OCI-LY3 (cell line): Measurements from ENCODE around the gene CREB3L1.

Source experiments
- H2AFZ ChIP-seq: fragments of 200-600, 300-600 bp; shearing (Covaris generic); 2 replicates; pipeline ENCODE4 v1.6.0; 2014; ENCODE audit warnings: antibody characterized with exemption, low read depth, low read length
- H3K27ac ChIP-seq: fragments of 200-600, 300-600 bp; sonication (generic); 2 replicates; pipeline ENCODE4 v1.5.1; 2014; ENCODE audit warnings: mild to moderate bottlenecking, low read length, moderate library complexity, mixed read lengths
- H3K27me3 ChIP-seq: fragments of 200-600, 300-600 bp; sonication (generic); 2 replicates; pipeline ENCODE4 v1.6.1; 2014; ENCODE audit warnings: low read depth, low read length, mixed read lengths
- H3K36me3 ChIP-seq: fragments of 200-600, 300-600 bp; sonication (generic); replicated peaks from 2 replicates; pipeline ENCODE3; 2014; ENCODE audit warnings: low read depth, low read length, mixed read lengths
- H3K4me1 ChIP-seq: fragments of 300-600, 200-600 bp; sonication (generic); 2 replicates; pipeline ENCODE4 v1.6.1; 2014; ENCODE audit warnings: low read length, mixed read lengths
- H3K4me2 ChIP-seq: fragments of 200-600, 300-600 bp; sonication (generic); 2 replicates; pipeline ENCODE4 v1.6.1; 2014; ENCODE audit warnings: low read length, mixed read lengths
- H3K4me3 ChIP-seq: fragments of 300-600, 200-600 bp; sonication (generic); 2 replicates; pipeline ENCODE4 v1.5.1; 2014; ENCODE audit warnings: antibody characterized with exemption, mild to moderate bottlenecking, low read length, moderate library complexity
- H3K79me2 ChIP-seq: fragments of 300-600, 200-600 bp; shearing (Covaris generic); 2 replicates; pipeline ENCODE4 v1.6.1; 2014; ENCODE audit warnings: mild to moderate bottlenecking, low read length, mixed read lengths
- H3K9ac ChIP-seq: fragments of 300-600, 200-600 bp; shearing (Covaris generic); 2 replicates; pipeline ENCODE4 v1.6.0; 2014; ENCODE audit warnings: mild to moderate bottlenecking, low read length, moderate library complexity
- H3K9me3 ChIP-seq: fragments of 200-600, 300-600 bp; shearing (Covaris generic); 2 replicates; pipeline ENCODE4 v1.6.1; 2014; ENCODE audit warnings: low read length, mixed read lengths; ENCODE audit not compliant: insufficient read depth
- H4K20me1 ChIP-seq: fragments of 200-600, 300-600 bp; sonication (generic); 2 replicates; pipeline ENCODE4 v1.6.1; 2016; ENCODE audit warnings: low read length, mixed read lengths; ENCODE audit not compliant: insufficient read depth
- CTCF ChIP-seq: fragments of 200-600, 300-600 bp; sonication (generic); IDR thresholded peaks from 2 replicates; pipeline ENCODE4 v1.5.1; 2014; ENCODE audit warnings: antibody characterized with exemption, low read length, low read depth
- EZH2phosphoT487 ChIP-seq: fragments of 200-600 bp; shearing (Covaris generic); IDR thresholded peaks from 2 replicates; pipeline ENCODE4 v1.6.1; 2018; ENCODE audit warnings: antibody characterized with exemption, mixed run types, low read depth

Gene CREB3L1

GRCh38 chr11:46246521-46246920 lies 30.9 kb upstream of the CREB3L1 start:
- H3K79me2 ChIP-seq: no peaks in the 10 kb centered on the region
- no peak overlapping the region for H3K4me3 ChIP-seq
- no peak overlapping the region for H3K9ac ChIP-seq
- no peak overlapping the region for H2AFZ ChIP-seq
- no peak for TF ChIP-seq CTCF
- TF ChIP-seq EZH2phosphoT487: no peak
- no peaks in the 10 kb centered on the region for H3K36me3 ChIP-seq
- peaks cover 27% of the 10 kb centered on the region for H3K4me1 ChIP-seq
- H3K4me2 ChIP-seq: no peak overlapping the region
- no peaks in the 10 kb centered on the region for H3K9me3 ChIP-seq
- H3K27me3 ChIP-seq: no peaks in the 10 kb centered on the region
- H3K27ac ChIP-seq: no peak overlapping the region
- H4K20me1 ChIP-seq: no peaks in the 10 kb centered on the region

DNA sequence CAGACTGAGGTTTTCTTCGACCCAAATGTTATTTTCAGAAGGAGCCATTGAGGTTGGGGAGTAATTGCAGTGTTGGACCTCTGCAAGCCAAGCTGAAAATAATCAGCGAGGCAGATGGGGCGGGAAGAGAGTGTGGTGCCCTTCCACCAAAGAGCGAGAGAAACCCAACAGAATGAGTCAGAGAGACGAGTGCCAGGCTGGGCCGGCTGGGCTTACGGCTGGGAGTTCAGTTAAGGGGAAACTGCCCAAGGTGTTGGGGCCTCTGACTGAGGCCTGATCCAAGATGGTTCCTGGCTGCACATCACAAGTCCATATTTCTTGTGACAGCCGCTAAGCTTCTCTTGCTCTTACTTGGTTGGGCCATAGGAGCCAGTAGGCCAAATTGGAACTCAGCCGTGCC lies 30.4 kb upstream of the CREB3L1 start:
- Histone ChIP-seq H3K9ac (no peak overlapping the region), H3K27ac (no peak overlapping the region), H3K79me2 (no peaks in the 10 kb centered on the region), H3K4me2 (no peak overlapping the region), H3K9me3 (no peaks in the 10 kb centered on the region), H2AFZ (no peak overlapping the region), H4K20me1 (no peaks in the 10 kb centered on the region), H3K27me3 (no peaks in the 10 kb centered on the region), H3K4me3 (no peak overlapping the region), H3K4me1 (peaks cover 27% of the 10 kb centered on the region), H3K36me3 (no peaks in the 10 kb centered on the region)
- TF ChIP-seq EZH2phosphoT487 (no peak), CTCF (no peak)

GRCh38 chr11:46247659-46248058 lies 29.8 kb upstream of the CREB3L1 start:
- Histone ChIP-seq H3K27me3 (no peaks in the 10 kb centered on the region), H4K20me1 (no peaks in the 10 kb centered on the region), H3K27ac (no peak overlapping the region), H3K4me1 (peaks cover 24% of the 10 kb centered on the region), H3K4me3 (no peak overlapping the region), H3K79me2 (no peaks in the 10 kb centered on the region), H2AFZ (no peak overlapping the region), H3K9ac (no peak overlapping the region), H3K9me3 (no peaks in the 10 kb centered on the region), H3K36me3 (no peaks in the 10 kb centered on the region), H3K4me2 (no peak overlapping the region)
- peak; percentile 94 for TF ChIP-seq CTCF
- no peak for TF ChIP-seq EZH2phosphoT487

DNA sequence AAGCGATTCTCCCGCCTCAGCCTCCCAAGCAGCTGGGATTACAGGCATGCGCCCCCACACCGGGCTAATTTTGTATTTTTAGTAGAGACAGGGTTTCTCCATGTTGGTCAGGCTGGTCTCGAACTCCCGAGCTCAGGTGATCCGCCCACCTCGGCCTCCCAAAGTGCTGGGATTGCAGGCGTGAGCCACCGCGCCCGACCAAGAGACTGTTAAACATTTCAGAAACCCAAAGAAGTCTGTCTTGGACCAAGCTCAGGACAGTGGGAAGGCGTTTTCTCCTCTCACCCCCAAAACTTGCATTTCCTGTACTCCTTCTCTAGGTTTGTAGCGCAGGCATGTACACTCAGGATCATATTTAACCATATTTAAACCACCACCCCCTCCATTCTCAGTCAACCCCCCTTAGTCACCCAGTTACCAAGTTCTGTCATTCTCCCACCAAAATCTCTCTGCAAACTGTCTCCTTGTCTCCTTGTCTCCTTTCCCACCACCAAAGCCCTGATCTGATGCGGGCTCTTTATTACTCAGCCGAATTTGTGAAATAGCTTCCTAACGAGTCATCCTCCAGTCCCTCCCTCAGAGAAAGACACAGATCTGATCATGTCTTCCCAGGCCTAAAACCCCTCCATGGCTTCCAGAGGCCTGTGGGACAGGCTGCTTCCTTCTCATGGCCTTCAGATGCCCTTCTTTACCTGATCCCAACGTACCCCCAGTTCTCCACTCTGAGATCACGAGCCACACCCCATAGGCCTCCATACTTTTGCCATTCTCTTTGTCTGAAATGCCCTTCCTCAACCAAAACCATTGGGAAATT lies 29.0 kb upstream of the CREB3L1 start:
- Histone ChIP-seq H3K4me2 (peak overlapping the region; percentile 46; the same call in 1 of the 2 replicates), H3K4me3 (no peak overlapping the region), H2AFZ (peak overlapping the region; percentile 93), H3K9ac (no peak overlapping the region), H4K20me1 (no peaks in the 10 kb centered on the region), H3K4me1 (peaks cover 21% of the 10 kb centered on the region), H3K79me2 (no peaks in the 10 kb centered on the region), H3K9me3 (no peaks in the 10 kb centered on the region), H3K36me3 (no peaks in the 10 kb centered on the region), H3K27ac (no peak overlapping the region), H3K27me3 (no peaks in the 10 kb centered on the region)
- no peak for TF ChIP-seq EZH2phosphoT487
- no peak for TF ChIP-seq CTCF
